NCI-H345 treated with DMSO at 0.1 percent for 48 hours (cell line): ENCODE results near the gene CD200R1.

Experiments
- DNase-seq: peaks from one replicate; lab custom pipeline; 2025; ENCODE audit not compliant: unreplicated experiment; lab: John Stamatoyannopoulos, UW

Gene CD200R1

GRCh38 chr3:112894258-112894657, 80.6 kb downstream of the CD200R1 start:
- DNase-seq = no peak

- no peak for DNase-seq
Measured at GRCh38 chr3:112889357-112889756, 85.5 kb downstream of the CD200R1 start.

- no peak for DNase-seq
Measured at GRCh38 chr3:112888381-112889085, 86.4 kb downstream of the CD200R1 start.

- no peak for DNase-seq
Measured at GRCh38 chr3:112884678-112885290, 90.1 kb downstream of the CD200R1 start.

GRCh38 chr3:112881891-112882290, 93.0 kb downstream of the CD200R1 start:
- DNase-seq = no peak

GRCh38 chr3:112875561-112875960, 99.3 kb downstream of the CD200R1 start:
- no peak for DNase-seq

- DNase-seq = no peak
Measured at GRCh38 chr3:112874725-112875124, 100.2 kb downstream of the CD200R1 start.

GRCh38 chr3:112873632-112874031, 101.3 kb downstream of the CD200R1 start:
- DNase-seq = no peak

- DNase-seq = no peak
Measured at GRCh38 chr3:112871735-112872134, 103.2 kb downstream of the CD200R1 start.
